Measurements from ENCODE around the gene SLC9A7. TPM values are rescaled to one million over a fixed set of nuclear protein-coding genes. Genes with fewer than 3 reads are reported as not detected.

Gene SLC9A7
- total and polyA plus RNA-seq, 12 donors = 2.3 to 22.8 (median 12.4) TPM

- intact Hi-C loops (cut with DNase I) = no loop called here
- Histone ChIP-seq H3K27ac (no peak overlapping the region), H3K36me3 (replicated peaks in 1 of 2) (no peaks in the 10 kb centered on the region), H3K4me1 (replicated peaks in 1 of 2) (no peaks in the 10 kb centered on the region), H3K27me3 (no peaks in the 10 kb centered on the region), H3K9me3 (replicated peaks in 1 of 3) (no peaks in the 10 kb centered on the region), H3K4me3 (no peak overlapping the region)
- TF ChIP-seq, protein P1, sequence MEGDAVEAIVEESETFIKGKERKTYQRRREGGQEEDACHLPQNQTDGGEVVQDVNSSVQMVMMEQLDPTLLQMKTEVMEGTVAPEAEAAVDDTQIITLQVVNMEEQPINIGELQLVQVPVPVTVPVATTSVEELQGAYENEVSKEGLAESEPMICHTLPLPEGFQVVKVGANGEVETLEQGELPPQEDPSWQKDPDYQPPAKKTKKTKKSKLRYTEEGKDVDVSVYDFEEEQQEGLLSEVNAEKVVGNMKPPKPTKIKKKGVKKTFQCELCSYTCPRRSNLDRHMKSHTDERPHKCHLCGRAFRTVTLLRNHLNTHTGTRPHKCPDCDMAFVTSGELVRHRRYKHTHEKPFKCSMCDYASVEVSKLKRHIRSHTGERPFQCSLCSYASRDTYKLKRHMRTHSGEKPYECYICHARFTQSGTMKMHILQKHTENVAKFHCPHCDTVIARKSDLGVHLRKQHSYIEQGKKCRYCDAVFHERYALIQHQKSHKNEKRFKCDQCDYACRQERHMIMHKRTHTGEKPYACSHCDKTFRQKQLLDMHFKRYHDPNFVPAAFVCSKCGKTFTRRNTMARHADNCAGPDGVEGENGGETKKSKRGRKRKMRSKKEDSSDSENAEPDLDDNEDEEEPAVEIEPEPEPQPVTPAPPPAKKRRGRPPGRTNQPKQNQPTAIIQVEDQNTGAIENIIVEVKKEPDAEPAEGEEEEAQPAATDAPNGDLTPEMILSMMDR (IDR thresholded peaks at IDR 0.05) = no peak
- DNase-seq = no peak
- WGBS, 4 donors = 57 to 100% (median 66%) methylated on average over 1 to 3 of the region's 3 CpGs
Measured at GRCh38 chrX:46754586-46755061, 4.3 kb downstream of the SLC9A7 start.

DNA sequence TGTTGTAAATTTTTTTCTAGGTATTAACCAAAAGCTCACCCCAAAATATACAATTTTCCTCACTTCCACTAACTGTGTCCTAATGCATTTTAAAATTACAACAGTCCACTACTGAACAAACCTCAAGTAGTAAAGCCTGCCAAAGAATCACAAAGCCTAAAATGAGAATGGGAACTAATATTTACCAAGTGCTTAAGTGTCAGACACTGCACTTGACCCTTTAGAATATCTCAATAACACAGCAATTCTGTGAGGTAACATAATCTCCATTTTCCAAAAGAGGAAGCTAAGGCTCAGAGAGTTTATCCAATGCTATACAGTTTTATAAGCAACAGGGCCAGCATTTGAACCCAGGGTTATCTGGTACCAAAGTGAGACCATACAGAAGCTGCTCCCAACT is 4.9 kb downstream of the SLC9A7 start:
- Histone ChIP-seq H3K36me3 (replicated peaks in 1 of 2) (no peaks in the 10 kb centered on the region), H3K4me1 (replicated peaks in 1 of 2) (no peaks in the 10 kb centered on the region), H3K4me3 (no peak overlapping the region), H3K27me3 (no peaks in the 10 kb centered on the region), H3K9me3 (replicated peaks in 1 of 3) (no peaks in the 10 kb centered on the region), H3K27ac (no peak overlapping the region)
- TF ChIP-seq, protein P1 (IDR thresholded peaks at IDR 0.05) = no peak
- no peak for TF ChIP-seq POLR2A (IDR thresholded peaks at IDR 0.05)
- no peak for DNase-seq
- intact Hi-C loops (cut with DNase I) = no loop called here

DNA sequence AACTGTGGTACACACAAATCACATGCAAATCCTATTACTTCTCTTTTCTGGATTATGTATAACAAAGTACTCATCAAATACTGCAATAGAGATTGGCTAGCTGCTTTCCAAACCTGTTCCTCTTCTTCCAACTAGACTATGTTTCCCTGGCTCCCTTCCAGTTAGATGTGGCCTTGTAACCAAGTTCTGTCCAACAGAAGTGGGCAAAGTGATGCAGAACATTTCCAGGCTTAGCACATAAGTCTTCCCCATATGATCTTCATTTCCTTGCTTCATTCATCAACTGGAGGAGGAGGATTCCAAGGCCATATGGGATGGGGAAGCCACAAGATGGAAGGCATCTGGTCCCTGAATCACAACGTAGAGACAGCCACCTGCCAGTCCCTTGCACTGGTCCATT is 8.0 kb downstream of the SLC9A7 start:
- intact Hi-C loops (cut with DNase I) = no loop called here
- no peaks in the 10 kb centered on the region for H3K4me1 ChIP-seq (replicated peaks in 1 of 2)
- peak in 4 of 7 donors; percentile 17 to 33 (median 32) for DNase-seq
- no peaks in the 10 kb centered on the region for H3K36me3 ChIP-seq (replicated peaks in 1 of 2)
- 57 to 67% (median 64%) methylated on average over 1 of the region's 1 CpG for WGBS, 4 donors
- no peak overlapping the region for H3K4me3 ChIP-seq
- TF ChIP-seq POLR2A (IDR thresholded peaks at IDR 0.05) = no peak
- TF ChIP-seq, protein P1 (IDR thresholded peaks at IDR 0.05) = no peak
- H3K27ac ChIP-seq = no peak overlapping the region
- no peaks in the 10 kb centered on the region for H3K9me3 ChIP-seq (replicated peaks in 1 of 3)
- H3K27me3 ChIP-seq = no peaks in the 10 kb centered on the region

GRCh38 chrX:46744009-46744408 is 14.9 kb downstream of the SLC9A7 start:
- intact Hi-C loops (cut with DNase I) = no loop called here
- H3K36me3 ChIP-seq (replicated peaks in 1 of 2) = no peaks in the 10 kb centered on the region
- no peaks in the 10 kb centered on the region for H3K9me3 ChIP-seq (replicated peaks in 1 of 3)
- TF ChIP-seq, protein P1 (IDR thresholded peaks at IDR 0.05) = no peak
- TF ChIP-seq POLR2A (IDR thresholded peaks at IDR 0.05) = no peak
- H3K4me1 ChIP-seq (replicated peaks in 1 of 2) = no peaks in the 10 kb centered on the region
- H3K27me3 ChIP-seq = no peaks in the 10 kb centered on the region
- DNase-seq = no peak
- WGBS, 4 donors = 52 to 94% (median 62%) methylated on average over 3 of the region's 3 CpGs
- H3K4me3 ChIP-seq = no peak overlapping the region
- no peak overlapping the region for H3K27ac ChIP-seq

All from adrenal gland (tissue), 12 donors.